Panc1 (cell line): ENCODE data around the gene ANO4. TPM values are rescaled to one million over a fixed set of nuclear protein-coding genes. Genes with fewer than 3 reads are reported as not detected.

Experiments used
- ATAC-seq: fragments of 200-7000 bp; cut with Tn5 transposase; 2 replicates; pipeline ENCODE4 v1.9.1; 2020; ENCODE audit warnings: mild to moderate bottlenecking, moderate library complexity
- BruUV-seq: library from RNA; stranded (reverse); fragments of 400-500 nt; replicated peaks from 2 replicates; lab custom pipeline; 2021; lab: Mats Ljungman, UMichigan
- CTCF ChIA-PET: fragments of 300-600 bp; sonication (Branson Sonifier 250); formaldehyde crosslinking; loops from one replicate; lab custom pipeline; 2022; ENCODE audit warnings: antibody characterized with exemption; lab: Charles Lee
- POLR2A ChIA-PET: fragments of 300-600 bp; sonication (Branson Sonifier 250); formaldehyde crosslinking; loops from one replicate; lab custom pipeline; 2022; ENCODE audit warnings: antibody characterized with exemption; lab: Charles Lee
- DNase-seq: peaks from one replicate; pipeline ENCODE4 v3.0.0-alpha.2; 2010; ENCODE audit warnings: low read depth, low spot score
- H3K27ac ChIP-seq: 2 replicates; pipeline ENCODE4 v1.5.1; 2011; ENCODE audit warnings: mild to moderate bottlenecking, low read length, inconsistent platforms
- H3K27me3 ChIP-seq: fragments of 200-500 bp; sonication (Bioruptor generic); 2 replicates; pipeline ENCODE4 v1.6.0; 2014; ENCODE audit warnings: low read length, inconsistent platforms; ENCODE audit not compliant: control insufficient read depth, insufficient read depth
- H3K36me3 ChIP-seq: fragments of 200-500 bp; sonication (Bioruptor generic); 2 replicates; pipeline ENCODE4 v1.5.1; 2014; ENCODE audit warnings: inconsistent platforms, mild to moderate bottlenecking, low read length, moderate library complexity; ENCODE audit not compliant: control insufficient read depth, insufficient read depth
- H3K4me1 ChIP-seq: 2 replicates; pipeline ENCODE4 v1.5.1; 2011; ENCODE audit warnings: inconsistent platforms, mild to moderate bottlenecking, low read length, moderate library complexity; ENCODE audit not compliant: control insufficient read depth, insufficient read depth
- H3K4me3 ChIP-seq, 2 experiments: 2 replicates each; pipeline ENCODE4 v1.5.1; 2011 to 2012; ENCODE audit warnings: low read depth in 2 of 2, low read length in 2 of 2, mild to moderate bottlenecking in 2 of 2, inconsistent platforms in 1 of 2, moderate library complexity in 1 of 2
- H3K9me3 ChIP-seq: fragments of 200-500 bp; sonication (Bioruptor generic); 2 replicates; pipeline ENCODE4 v1.5.1; 2014; ENCODE audit warnings: low read depth, mild to moderate bottlenecking, inconsistent platforms, low read length, moderate library complexity; ENCODE audit not compliant: control insufficient read depth, insufficient read depth
- POLR2AphosphoS5 ChIP-seq: IDR thresholded peaks from 2 replicates; pipeline ENCODE4 v1.6.1; 2012; ENCODE audit warnings: mild to moderate bottlenecking, low read depth, low read length, moderate library complexity
- REST ChIP-seq, 2 experiments: IDR thresholded peaks; 2 replicates each; pipeline ENCODE4 v1.6.1; 2011 to 2012; ENCODE audit warnings: low read depth in 2 of 2, control low read depth in 1 of 2, low read length in 1 of 2, mild to moderate bottlenecking in 1 of 2, moderate library complexity in 1 of 2; ENCODE audit not compliant: insufficient read depth in 1 of 2
- SIN3A ChIP-seq: IDR thresholded peaks from 2 replicates; pipeline ENCODE4 v1.6.1; 2012; ENCODE audit warnings: low read depth, mild to moderate bottlenecking, low read length, moderate library complexity, borderline replicate concordance; ENCODE audit not compliant: insufficient read depth
- TCF7L2 ChIP-seq: IDR thresholded peaks from 2 replicates; pipeline ENCODE4 v1.6.1; 2011; ENCODE audit warnings: mild to moderate bottlenecking, low read depth, low read length, inconsistent platforms
- in situ Hi-C: cut with HindIII; loops from 2 replicates; pipeline ENCODE4 v1.10.0; 2016; ENCODE audit warnings: low sequenced_read_pairs, low pct_unique_long_range_greater_than_20kb
- intact Hi-C: fragments of 100-400 bp; cut with micrococcal nuclease; formaldehyde crosslinking; loops from one replicate; pipeline ENCODE4 v1.10.0; 2022; ENCODE audit not compliant: unreplicated experiment
- total RNA-seq: library from RNA; stranded (reverse); gene quantifications from one replicate; pipeline ENCODE4 v1.2.1, GENCODE V29; 2021; ENCODE audit not compliant: unreplicated experiment
- TF ChIP-seq, protein P1 (sequence below): fragments of 450-650 bp; IDR thresholded peaks from 2 replicates; pipeline ENCODE4 v1.5.1; 2017; ENCODE audit warnings: mild to moderate bottlenecking

Gene ANO4
- total RNA-seq, 1 experiment from 2014 or later, result not detected

DNA sequence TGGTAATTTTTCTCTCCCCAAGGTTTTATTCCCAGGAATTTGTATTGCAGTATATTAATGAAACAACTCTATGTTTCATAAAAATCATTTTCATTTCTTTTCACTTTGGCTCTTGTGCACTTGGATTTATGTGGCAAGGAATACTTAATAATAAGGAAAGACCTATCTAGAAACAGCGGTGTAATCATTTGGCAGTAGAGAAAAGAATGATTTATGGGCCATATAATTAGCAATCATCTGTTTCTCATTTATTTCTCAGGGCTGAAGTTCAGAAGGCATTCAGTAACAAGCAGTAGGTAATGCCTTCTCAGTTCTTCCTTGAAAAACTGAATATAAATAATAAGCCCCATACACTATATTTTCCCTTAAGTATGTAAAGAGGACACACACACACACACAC lies 172.6 kb downstream of the ANO4 start:
- ATAC-seq (no peak), DNase-seq (no peak)
- no TSS peak for BruUV-seq
- H3K36me3 ChIP-seq, result no peaks in the 10 kb centered on the region
- in situ Hi-C loops (no loop called here), intact Hi-C loops (no loop called here)
- no peaks in the 10 kb centered on the region for H3K27me3 ChIP-seq
- no peak for TF ChIP-seq SIN3A
- TF ChIP-seq REST (IDR thresholded peaks at IDR 0.05; ENCODE audit: insufficient read depth in 1 of 2, low read depth in 2 of 2, low read length in 1 of 2), result no peak
- no peak for TF ChIP-seq TCF7L2
- TF ChIP-seq, protein P1, sequence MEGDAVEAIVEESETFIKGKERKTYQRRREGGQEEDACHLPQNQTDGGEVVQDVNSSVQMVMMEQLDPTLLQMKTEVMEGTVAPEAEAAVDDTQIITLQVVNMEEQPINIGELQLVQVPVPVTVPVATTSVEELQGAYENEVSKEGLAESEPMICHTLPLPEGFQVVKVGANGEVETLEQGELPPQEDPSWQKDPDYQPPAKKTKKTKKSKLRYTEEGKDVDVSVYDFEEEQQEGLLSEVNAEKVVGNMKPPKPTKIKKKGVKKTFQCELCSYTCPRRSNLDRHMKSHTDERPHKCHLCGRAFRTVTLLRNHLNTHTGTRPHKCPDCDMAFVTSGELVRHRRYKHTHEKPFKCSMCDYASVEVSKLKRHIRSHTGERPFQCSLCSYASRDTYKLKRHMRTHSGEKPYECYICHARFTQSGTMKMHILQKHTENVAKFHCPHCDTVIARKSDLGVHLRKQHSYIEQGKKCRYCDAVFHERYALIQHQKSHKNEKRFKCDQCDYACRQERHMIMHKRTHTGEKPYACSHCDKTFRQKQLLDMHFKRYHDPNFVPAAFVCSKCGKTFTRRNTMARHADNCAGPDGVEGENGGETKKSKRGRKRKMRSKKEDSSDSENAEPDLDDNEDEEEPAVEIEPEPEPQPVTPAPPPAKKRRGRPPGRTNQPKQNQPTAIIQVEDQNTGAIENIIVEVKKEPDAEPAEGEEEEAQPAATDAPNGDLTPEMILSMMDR, result no peak
- TF ChIP-seq POLR2AphosphoS5, result no peak
- no peak overlapping the region for H3K4me3 ChIP-seq
- no peaks in the 10 kb centered on the region for H3K9me3 ChIP-seq
- H3K27ac ChIP-seq, result no peak overlapping the region
- ChIA-PET CTCF (no interaction called here), POLR2A (no interaction called here)
- no peaks in the 10 kb centered on the region for H3K4me1 ChIP-seq

DNA sequence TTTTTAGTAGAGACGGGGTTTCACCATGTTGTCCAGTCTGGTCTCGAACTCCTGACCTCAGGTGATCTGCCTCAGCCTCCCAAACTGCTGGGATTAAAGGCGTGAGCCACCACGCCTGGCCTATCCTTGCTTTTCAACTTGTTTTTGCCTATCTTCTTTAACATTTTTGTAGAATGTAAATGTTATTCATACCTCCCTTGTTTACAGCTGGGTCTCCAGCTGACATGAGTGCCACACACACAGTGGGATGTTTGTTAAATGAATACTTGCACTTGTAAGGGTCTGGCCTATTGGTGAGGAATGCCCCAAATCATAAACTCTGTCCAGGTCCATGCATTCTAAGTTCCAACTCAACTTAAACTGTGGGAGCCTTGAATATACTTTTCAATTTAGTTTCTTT lies 176.3 kb downstream of the ANO4 start:
- Histone ChIP-seq H3K4me3 (no peak overlapping the region), H3K9me3 (no peaks in the 10 kb centered on the region), H3K27ac (no peak overlapping the region), H3K4me1 (no peaks in the 10 kb centered on the region), H3K27me3 (no peaks in the 10 kb centered on the region), H3K36me3 (no peaks in the 10 kb centered on the region)
- TF ChIP-seq TCF7L2 (no peak), POLR2AphosphoS5 (no peak), SIN3A (no peak), REST (IDR thresholded peaks at IDR 0.05; ENCODE audit: insufficient read depth in 1 of 2, low read depth in 2 of 2, low read length in 1 of 2) (no peak)
- TF ChIP-seq, protein P1, result no peak
- DNase-seq (no peak), ATAC-seq (no peak)
- CTCF ChIA-PET, result no interaction called here
- POLR2A ChIA-PET, result no interaction called here
- no TSS peak for BruUV-seq
- intact Hi-C loops (no loop called here), in situ Hi-C loops (no loop called here)
